NCI-H1092 (cell line): ENCODE measurements around the gene PXK.
A peak's percentile ranks its signal among the peaks of the same experiment; 100 is the strongest.
"Not testable (repeated sequence)": the region's sequence is repeated elsewhere in the genome, so short reads cannot be mapped to it uniquely, and the experiment has no call there.

Experiments used
- DNase-seq: peaks from one replicate; lab custom pipeline; 2025; lab: John Stamatoyannopoulos, UW

The PXK gene

GRCh38 chr3:58419780-58420507 is 87.3 kb downstream of the PXK start:
- DNase-seq = no peak

GRCh38 chr3:58421004-58421403 is 88.3 kb downstream of the PXK start:
- DNase-seq = no peak

DNA sequence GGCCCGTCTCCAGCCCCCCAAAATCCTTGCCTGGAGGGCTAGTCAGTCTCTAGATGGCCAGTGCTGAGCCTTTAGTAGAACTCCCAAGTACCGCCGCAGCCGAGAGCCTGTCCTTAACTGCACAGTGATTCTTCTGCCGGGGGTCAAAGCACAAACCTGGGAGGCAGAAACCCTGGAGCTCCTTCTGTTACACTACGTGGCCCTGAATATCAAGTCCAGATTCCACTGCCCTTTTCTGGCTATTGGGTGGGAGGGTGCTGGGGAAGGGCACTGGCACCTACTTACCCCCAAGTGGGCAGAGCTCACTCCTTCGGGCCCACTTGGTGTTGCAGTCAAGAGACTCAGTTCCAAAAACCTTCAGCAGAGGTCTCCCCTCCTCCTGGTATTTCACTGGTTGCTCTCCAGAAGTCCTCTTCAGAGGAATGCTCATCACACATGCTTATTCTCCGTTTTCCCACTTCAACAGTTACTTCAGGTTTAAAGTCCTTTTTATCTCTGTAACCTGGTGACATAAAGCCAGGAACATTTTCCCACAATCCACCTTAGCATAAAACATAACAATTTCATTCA is 90.1 kb downstream of the PXK start:
- no peak for DNase-seq

DNA sequence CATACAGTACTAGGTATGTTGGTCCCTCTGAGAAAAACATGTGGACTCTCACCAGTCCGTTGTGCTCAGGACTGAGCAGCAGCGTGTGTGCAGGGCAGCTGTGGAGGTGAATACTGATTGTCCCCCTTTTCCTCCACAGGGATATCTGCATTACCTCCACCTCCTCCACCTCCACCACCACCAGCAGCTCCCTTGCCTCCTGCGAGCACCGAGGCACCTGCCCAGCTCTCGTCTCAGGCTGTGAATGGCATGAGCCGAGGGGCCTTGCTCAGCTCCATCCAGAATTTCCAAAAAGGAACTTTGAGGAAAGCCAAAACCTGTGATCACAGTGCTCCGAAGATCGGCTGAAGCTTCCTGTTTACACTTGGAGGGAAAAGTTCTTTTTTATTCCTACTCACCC is 91.9 kb downstream of the PXK start:
- DNase-seq = no peak

DNA sequence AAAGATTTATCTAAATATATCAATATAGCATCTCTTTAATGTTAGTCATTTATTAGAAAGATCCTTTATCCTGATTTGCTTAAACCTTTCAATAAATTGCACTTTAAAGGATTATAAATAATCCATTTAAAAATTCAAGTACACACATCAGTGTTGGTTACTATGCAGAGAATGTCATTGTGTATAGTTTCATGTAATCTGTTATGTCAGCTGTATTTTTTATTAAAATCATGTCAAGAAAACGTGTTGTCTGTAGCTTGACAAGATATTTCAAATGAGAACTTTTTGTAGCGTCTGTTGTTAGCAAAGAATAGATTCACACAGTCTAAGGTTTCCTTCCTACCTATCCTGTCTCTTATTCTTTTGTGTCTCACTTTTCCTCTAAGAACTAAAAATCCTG is 93.1 kb downstream of the PXK start:
- DNase-seq = no peak

DNA sequence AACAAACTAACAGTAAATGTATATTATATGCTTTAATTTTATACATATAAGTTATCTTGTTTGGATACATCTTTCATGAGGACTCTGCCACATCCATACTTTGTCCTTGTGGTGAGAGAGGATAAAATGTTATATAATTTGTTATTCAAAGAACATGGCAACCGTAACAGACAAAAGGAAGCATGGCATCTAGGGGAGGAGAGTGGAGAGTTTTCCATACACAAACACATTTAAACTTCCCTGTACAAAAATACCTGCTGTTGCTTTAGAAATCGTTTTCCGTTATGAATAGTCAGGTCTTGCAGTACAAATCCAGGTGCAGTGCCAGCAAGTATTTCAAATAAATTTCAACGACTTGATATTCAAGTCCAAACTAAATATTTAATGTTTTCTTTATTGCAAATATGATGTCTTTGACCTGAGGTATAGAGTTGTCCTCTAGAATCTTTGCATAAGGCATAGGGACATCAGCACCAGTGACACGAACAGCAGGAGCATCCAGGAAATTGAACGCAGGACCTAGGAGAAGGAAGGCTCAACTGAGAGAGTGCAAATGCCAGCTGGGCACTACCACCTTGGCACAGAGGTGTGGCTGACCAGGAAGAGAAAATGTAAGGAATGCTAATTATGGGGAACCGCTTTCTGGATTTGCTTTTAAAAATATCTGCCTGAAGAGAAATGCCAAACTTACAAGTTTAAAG is 95.1 kb downstream of the PXK start:
- DNase-seq = no peak

- DNase-seq = no peak
These were observed 97.0 kb downstream of the PXK start for GRCh38 chr3:58429657-58430056.

DNA sequence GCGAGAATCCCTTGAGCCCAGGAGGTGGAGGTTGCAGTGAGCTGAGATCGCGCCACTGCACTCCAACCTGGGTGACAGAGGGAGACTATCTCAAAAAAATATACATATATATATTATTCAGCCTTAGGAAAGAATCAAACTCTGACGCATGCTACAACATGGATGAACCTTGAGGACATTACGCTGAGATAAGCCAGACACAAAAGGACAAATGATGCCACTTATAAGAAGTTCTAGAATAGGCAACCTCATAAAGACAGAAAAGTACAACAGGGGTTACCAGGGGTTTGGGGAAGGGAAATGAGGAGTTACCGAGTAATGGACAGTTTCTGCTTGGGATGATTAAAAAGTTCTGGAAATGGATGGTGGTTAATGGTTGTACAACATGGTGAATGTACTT is 100.2 kb downstream of the PXK start:
- DNase-seq = no peak

- peak; percentile 84 for DNase-seq
These were observed 100.9 kb downstream of the PXK start, which contains the start of gene PDHB for GRCh38 chr3:58433400-58434167. TSS of gene PDHB (minus strand) at chr3:58433832. CDS start at chr3:58433809, 23 bp downstream.

GRCh38 chr3:58434168-58434504 is 101.4 kb downstream of the PXK start:
- DNase-seq = no peak

DNA sequence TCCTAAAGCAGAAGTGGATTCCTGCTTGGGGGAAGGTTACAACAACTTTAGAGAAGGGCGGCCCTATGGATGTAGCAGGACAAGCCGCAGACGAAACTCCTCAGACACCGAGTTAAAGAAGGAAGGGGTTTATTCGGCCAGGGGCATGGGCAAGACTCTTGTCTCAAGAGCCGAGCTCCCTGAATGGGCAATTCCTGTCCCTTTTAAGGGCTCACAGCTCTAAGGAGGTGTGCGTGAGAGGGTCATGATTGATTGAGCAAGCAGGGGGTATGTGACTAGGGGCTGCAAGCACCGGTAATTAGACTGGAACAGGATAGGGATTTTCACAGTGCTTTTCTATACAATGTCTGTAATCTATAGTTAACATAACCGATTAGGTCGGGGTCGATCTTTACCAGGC is 101.8 kb downstream of the PXK start:
- DNase-seq = no peak

DNA sequence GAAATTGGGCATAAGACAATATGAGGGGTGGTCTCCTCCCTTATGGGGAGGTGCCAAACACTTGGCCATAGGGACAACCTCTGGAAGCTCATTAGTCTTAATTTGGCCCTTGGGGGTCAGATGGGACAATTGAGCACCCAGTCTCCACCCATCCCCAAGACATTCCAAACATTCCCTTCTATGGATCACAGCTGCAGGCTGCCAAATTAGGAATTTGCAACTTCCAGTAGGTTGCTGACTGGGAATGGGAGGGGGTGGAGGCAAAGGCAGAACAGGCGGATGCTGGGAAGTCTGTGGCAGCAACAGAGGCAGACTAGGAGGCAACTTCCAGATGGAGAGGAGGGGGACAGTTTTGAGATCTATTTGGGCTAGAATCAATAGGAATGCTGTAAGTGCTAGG is 102.3 kb downstream of the PXK start:
- no peak for DNase-seq

GRCh38 chr3:58437276-58437675 is 104.6 kb downstream of the PXK start:
- DNase-seq = not testable (repeated sequence)

GRCh38 chr3:58440996-58441355 is 108.3 kb downstream of the PXK start:
- not testable (repeated sequence) for DNase-seq

GRCh38 chr3:58441514-58442450 is 109.1 kb downstream of the PXK start:
- no peak for DNase-seq

DNA sequence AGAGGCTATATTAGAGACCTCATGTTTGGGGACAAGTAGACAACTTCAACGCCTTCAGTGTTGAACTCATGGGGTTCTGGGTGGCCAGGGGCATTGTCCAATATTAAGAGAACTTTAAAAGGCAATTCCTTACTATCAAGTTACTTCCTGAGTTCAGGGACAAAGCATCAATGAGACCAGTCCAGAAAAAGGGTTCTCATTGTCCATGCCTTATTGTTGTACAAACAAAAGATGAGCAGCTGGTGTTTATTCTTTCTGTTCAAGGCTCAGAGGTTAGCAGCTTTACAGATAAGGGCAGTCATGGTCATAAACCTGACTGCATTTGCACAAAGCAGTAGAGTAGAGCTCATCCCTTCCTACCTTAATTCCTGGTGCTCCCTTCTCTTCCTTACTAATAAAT is 119.5 kb downstream of the PXK start:
- peak; percentile 20 for DNase-seq

DNA sequence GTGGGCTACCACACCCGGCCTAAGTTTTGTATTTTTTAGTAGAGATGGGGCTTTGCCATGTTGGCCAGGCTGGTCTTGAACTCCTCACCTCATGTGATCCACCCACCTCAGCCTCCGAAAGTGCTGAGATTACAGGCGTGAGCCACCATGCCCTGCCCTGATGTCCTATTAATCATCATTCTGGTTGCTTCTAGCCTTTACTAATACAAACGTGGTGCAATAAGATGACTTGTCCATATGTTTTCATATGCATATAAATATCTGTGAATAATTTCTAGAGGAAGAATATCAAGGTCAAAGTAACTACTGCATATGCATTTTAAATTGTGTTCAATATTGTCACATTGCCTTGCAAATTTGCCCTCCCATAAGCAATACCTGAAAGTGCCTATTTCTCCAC is 126.5 kb downstream of the PXK start:
- no peak for DNase-seq

DNA sequence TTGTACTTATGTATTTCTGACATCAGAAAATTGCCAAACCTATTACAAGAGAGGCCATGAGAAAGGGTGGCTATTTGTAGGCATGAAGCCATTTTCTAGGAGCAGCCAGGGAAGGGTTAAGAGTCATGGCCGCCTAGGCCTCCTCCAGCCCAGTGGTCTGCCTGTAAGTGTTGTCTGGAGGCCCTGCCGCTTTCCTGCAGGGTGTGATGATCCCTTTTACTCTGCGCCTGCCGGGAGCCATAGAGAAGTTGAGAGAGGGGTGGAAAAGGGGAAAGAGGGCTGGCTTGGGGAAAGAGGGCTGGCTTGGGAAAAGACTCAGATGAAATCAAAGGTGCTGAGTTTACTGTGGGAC is 130.1 kb downstream of the PXK start:
- DNase-seq = no peak

DNA sequence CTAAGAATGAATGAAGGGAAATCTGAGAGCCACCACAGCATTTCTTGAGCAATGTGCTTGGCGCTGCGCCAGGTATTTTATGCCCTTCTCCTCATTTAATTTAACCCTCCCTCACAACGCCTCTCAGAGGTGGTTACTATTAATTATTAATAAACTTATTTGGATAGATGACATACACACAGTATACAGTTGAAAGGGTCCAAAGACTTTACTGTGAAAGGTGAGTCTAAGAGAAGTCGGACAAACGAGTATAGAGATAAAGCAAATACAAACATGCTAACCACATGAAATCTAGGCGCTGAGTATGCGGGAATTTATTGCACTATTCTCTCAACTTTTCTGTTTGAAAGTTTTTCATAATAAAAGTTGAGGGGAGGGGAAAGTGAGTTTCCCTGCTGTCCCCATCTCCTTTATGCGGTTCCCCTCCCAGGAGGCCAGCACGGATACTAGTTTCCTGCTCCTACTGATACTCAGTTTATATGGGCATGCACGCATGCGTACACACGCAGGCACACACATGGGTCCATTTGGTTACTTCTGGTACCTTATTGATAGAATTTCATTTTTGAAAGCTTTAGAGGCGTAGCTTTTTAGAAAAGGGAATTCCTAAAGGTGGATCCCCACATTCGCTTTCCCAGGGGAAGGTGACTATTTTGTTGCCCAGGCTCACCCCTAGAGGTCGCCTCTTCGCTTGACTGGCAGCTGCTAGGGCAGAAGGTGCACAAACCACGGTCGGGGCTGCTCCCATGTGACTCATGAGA is 130.7 kb downstream of the PXK start:
- peak; percentile 9 for DNase-seq

DNA sequence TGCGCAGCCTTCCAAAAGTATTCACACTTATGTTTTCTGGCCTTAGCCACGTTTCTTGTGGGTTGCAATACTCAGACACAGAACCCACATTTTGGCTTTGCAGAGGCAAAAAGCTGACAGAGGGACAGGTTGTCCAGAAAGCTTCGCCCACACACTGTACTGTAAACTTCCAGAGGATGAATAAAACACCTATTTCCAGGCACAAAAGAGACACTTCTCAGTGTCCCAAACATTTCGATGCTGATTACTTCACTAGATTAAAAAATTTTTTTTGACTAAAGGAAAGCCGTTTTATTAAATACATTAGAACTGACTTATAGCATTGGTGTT is 131.2 kb downstream of the PXK start:
- DNase-seq = no peak

DNA sequence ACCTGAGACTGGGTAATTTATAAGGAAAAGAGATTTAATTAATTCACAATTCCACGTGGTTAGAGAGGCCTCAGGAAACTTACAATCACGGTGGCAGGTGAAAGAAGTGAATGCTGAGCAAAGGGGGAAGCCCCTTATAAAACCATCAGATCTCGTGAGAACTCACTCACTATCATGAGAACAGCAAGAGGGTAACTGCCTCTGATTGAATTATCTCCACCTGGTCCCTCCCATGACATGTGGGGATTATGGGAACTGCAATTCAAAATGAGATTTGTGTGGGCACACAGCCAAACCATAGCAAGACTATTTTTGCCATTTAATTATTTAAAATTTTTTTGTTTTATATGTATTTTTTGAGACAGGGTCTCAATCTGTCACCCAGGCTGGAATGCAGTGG is 132.2 kb downstream of the PXK start:
- no peak for DNase-seq
